Measurements from ENCODE around the gene TNIP2.
"Not testable (repeated sequence)": the region's sequence is repeated elsewhere in the genome, so short reads cannot be mapped to it uniquely, and the experiment has no call there.

TNIP2 gene

GRCh38 chr4:2788532-2789103, 32.5 kb upstream of the TNIP2 start:
- FAIRE-seq (peak; percentile 47), DNase-seq (ENCODE audit: insufficient read length, low spot score) (no peak)
- TF ChIP-seq PAX5 (IDR thresholded peaks at IDR 0.05; ENCODE audit: insufficient read depth, low read length, severe bottlenecking) (no peak), SPI1 (IDR thresholded peaks at IDR 0.05; ENCODE audit: low read depth, low read length) (no peak), TAF1 (IDR thresholded peaks at IDR 0.05; ENCODE audit: low read depth, low read length) (no peak), POLR2AphosphoS5 (IDR thresholded peaks at IDR 0.05; ENCODE audit: low read depth, low read length) (no peak), POLR2A (IDR thresholded peaks at IDR 0.05; ENCODE audit: low read depth, low read length) (no peak), POU2F2 (IDR thresholded peaks at IDR 0.05; ENCODE audit: low read depth, low read length) (no peak)

GRCh38 chr4:2788101-2788500, 32.0 kb upstream of the TNIP2 start:
- TF ChIP-seq PAX5 (IDR thresholded peaks at IDR 0.05; ENCODE audit: insufficient read depth, low read length, severe bottlenecking) (no peak), POLR2AphosphoS5 (IDR thresholded peaks at IDR 0.05; ENCODE audit: low read depth, low read length) (no peak), TAF1 (IDR thresholded peaks at IDR 0.05; ENCODE audit: low read depth, low read length) (no peak), POU2F2 (IDR thresholded peaks at IDR 0.05; ENCODE audit: low read depth, low read length) (no peak), SPI1 (IDR thresholded peaks at IDR 0.05; ENCODE audit: low read depth, low read length) (no peak), POLR2A (IDR thresholded peaks at IDR 0.05; ENCODE audit: low read depth, low read length) (no peak)
- no peak for DNase-seq (ENCODE audit: insufficient read length, low spot score)
- FAIRE-seq = no peak

DNA sequence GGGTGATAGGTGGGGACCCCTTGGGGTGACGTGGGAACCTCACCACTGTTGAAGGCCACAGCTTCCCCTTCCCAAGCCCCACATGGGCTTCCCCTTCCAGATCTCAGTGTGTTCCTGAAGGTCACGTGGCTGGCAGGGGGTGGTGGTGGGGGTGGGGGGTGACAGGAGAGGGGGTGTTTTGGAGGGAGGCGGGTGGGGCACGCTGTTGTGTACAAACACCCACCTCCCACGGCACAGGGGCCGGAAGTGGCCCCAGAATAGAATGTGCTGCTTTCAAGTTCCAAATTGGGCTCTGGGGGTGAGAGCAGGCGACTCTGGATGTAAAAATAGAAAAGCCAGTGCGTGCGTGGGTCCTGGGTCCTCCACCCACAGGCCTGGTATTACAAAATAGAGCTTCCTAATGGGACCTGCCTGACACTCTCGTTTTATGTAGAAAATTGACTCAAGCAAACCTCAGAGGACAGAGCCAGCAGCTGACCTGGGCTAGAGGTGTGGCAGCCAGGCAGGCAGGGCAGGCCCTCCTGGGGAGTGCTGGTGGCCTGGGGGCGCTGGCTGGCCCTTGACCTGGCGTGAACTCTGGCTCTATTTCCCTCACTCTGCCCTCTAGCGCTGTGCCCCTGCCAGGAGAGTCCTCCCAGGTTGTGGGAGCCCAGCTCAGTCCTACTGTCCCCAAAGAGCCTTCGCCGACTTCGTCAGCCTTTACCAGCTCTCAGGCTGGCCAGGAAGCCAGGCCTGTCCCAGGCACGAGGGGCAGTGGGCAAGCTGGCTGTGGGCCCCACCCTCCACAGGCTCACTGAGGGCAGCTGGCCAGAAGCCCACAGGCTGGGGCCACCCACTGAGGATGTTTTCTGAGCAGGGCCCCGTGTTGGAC, 31.3 kb upstream of the TNIP2 start:
- DNase-seq (ENCODE audit: insufficient read length, low spot score) (peak; percentile 80), FAIRE-seq (peak; percentile 96)
- TF ChIP-seq SPI1 (IDR thresholded peaks at IDR 0.05; ENCODE audit: low read depth, low read length) = peak; percentile 24; the same call in 1 of the 2 replicates
- no peak for TF ChIP-seq TAF1 (IDR thresholded peaks at IDR 0.05; ENCODE audit: low read depth, low read length)
- peak; percentile 88 for TF ChIP-seq PAX5 (IDR thresholded peaks at IDR 0.05; ENCODE audit: insufficient read depth, low read length, severe bottlenecking)
- TF ChIP-seq POLR2AphosphoS5 (IDR thresholded peaks at IDR 0.05; ENCODE audit: low read depth, low read length) = no peak
- TF ChIP-seq POLR2A (IDR thresholded peaks at IDR 0.05; ENCODE audit: low read depth, low read length) = no peak
- peak; percentile 83 for TF ChIP-seq POU2F2 (IDR thresholded peaks at IDR 0.05; ENCODE audit: low read depth, low read length)

GRCh38 chr4:2786794-2787229, 30.7 kb upstream of the TNIP2 start:
- FAIRE-seq (no peak), DNase-seq (ENCODE audit: insufficient read length, low spot score) (no peak)
- TF ChIP-seq POLR2AphosphoS5 (IDR thresholded peaks at IDR 0.05; ENCODE audit: low read depth, low read length) (no peak), POLR2A (IDR thresholded peaks at IDR 0.05; ENCODE audit: low read depth, low read length) (no peak), PAX5 (IDR thresholded peaks at IDR 0.05; ENCODE audit: insufficient read depth, low read length, severe bottlenecking) (no peak), TAF1 (IDR thresholded peaks at IDR 0.05; ENCODE audit: low read depth, low read length) (no peak), POU2F2 (IDR thresholded peaks at IDR 0.05; ENCODE audit: low read depth, low read length) (no peak)

- FAIRE-seq = peak; percentile 93
Observed at GRCh38 chr4:2786152-2786671, 30.1 kb upstream of the TNIP2 start.

GRCh38 chr4:2785613-2786012, 29.5 kb upstream of the TNIP2 start:
- TF ChIP-seq POLR2AphosphoS5 (IDR thresholded peaks at IDR 0.05; ENCODE audit: low read depth, low read length) = no peak
- TF ChIP-seq SPI1 (IDR thresholded peaks at IDR 0.05; ENCODE audit: low read depth, low read length) = peak; percentile 87
- FAIRE-seq = peak; percentile 93
- DNase-seq (ENCODE audit: insufficient read length, low spot score) = no peak

More at GRCh38 chr4:2786152-2786671, 30.1 kb upstream of the TNIP2 start:
- no peak for DNase-seq (ENCODE audit: insufficient read length, low spot score)
- TF ChIP-seq POU2F2 (IDR thresholded peaks at IDR 0.05; ENCODE audit: low read depth, low read length) (no peak), SPI1 (IDR thresholded peaks at IDR 0.05; ENCODE audit: low read depth, low read length) (no peak), TAF1 (IDR thresholded peaks at IDR 0.05; ENCODE audit: low read depth, low read length) (no peak), POLR2AphosphoS5 (IDR thresholded peaks at IDR 0.05; ENCODE audit: low read depth, low read length) (no peak), POLR2A (IDR thresholded peaks at IDR 0.05; ENCODE audit: low read depth, low read length) (no peak), PAX5 (IDR thresholded peaks at IDR 0.05; ENCODE audit: insufficient read depth, low read length, severe bottlenecking) (no peak)

GRCh38 chr4:2783790-2784189, 27.7 kb upstream of the TNIP2 start:
- DNase-seq (ENCODE audit: insufficient read length, low spot score) (no peak), FAIRE-seq (no peak)
- TF ChIP-seq SPI1 (IDR thresholded peaks at IDR 0.05; ENCODE audit: low read depth, low read length) (no peak), POLR2A (IDR thresholded peaks at IDR 0.05; ENCODE audit: low read depth, low read length) (no peak), POLR2AphosphoS5 (IDR thresholded peaks at IDR 0.05; ENCODE audit: low read depth, low read length) (no peak), POU2F2 (IDR thresholded peaks at IDR 0.05; ENCODE audit: low read depth, low read length) (no peak), PAX5 (IDR thresholded peaks at IDR 0.05; ENCODE audit: insufficient read depth, low read length, severe bottlenecking) (no peak), TAF1 (IDR thresholded peaks at IDR 0.05; ENCODE audit: low read depth, low read length) (no peak)

DNA sequence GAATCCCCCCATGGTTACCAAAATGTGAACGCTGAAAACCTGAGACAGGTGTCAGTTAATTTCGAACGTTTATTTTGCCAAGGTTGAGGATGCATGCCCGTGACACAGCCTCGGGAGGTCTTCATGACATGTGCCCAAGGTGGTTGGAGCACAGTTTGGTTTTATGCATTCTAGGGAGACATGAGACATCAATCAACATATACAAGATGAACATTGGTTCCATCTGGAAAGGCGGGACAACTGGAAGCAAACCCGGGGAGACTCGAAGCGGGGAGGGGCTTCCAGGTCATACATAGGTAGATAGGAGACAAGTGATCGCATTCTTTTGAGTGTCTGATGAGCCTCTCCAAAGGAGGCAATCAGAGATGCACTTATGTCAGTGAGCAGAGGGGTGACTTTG, 25.8 kb upstream of the TNIP2 start:
- TF ChIP-seq TAF1 (IDR thresholded peaks at IDR 0.05; ENCODE audit: low read depth, low read length) = no peak
- no peak for TF ChIP-seq SPI1 (IDR thresholded peaks at IDR 0.05; ENCODE audit: low read depth, low read length)
- no peak for TF ChIP-seq POU2F2 (IDR thresholded peaks at IDR 0.05; ENCODE audit: low read depth, low read length)
- TF ChIP-seq PAX5 (IDR thresholded peaks at IDR 0.05; ENCODE audit: insufficient read depth, low read length, severe bottlenecking) = no peak
- DNase-seq (ENCODE audit: insufficient read length, low spot score) (no peak), FAIRE-seq (no peak)

DNA sequence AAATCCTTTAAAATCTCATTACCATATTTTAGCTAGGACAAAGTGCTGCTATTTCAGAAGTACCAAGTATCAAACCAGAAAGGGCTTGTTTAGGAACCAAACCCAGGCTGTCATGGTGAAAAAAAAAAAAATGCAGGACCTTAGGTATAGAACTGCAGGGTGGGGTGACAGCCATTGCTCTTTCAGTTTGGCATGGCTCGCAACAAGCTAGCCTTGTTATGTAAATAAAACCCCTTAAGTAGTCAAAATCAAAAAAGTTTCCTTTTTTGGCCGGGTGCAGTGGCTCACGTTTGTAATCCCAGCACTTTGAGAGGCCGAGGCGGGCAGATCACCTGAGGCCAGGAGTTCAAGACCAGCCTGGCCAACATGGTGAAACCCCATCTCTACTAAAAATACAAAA, 24.5 kb upstream of the TNIP2 start:
- DNase-seq (ENCODE audit: insufficient read length, low spot score); FAIRE-seq: not testable (repeated sequence)

DNA sequence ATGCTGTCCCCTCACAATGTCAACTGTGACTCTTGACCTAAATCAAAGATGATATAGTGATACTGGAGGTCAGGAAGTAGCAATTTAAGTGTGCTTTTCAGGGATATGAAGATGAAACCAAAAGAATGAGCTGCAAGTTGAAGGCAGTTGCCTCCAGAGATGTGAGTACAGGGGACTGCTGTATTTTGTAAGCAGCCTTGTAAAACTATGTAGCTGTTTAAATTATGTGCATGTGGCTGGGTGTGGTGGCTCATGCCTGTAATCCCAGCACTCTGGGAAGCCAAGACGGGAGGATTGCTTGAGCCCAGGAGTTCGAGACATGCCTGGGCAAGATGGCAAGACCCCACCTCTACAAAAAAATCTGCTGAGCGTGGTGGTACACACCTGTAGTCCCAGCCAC, 15.1 kb upstream of the TNIP2 start:
- TF ChIP-seq POLR2AphosphoS5 (IDR thresholded peaks at IDR 0.05; ENCODE audit: low read depth, low read length) = no peak
- no peak for TF ChIP-seq TAF1 (IDR thresholded peaks at IDR 0.05; ENCODE audit: low read depth, low read length)
- no peak for TF ChIP-seq SPI1 (IDR thresholded peaks at IDR 0.05; ENCODE audit: low read depth, low read length)
- TF ChIP-seq POU2F2 (IDR thresholded peaks at IDR 0.05; ENCODE audit: low read depth, low read length) = no peak
- no peak for TF ChIP-seq PAX5 (IDR thresholded peaks at IDR 0.05; ENCODE audit: insufficient read depth, low read length, severe bottlenecking)
- TF ChIP-seq POLR2A (IDR thresholded peaks at IDR 0.05; ENCODE audit: low read depth, low read length) = no peak
- FAIRE-seq = peak; percentile 79
- DNase-seq (ENCODE audit: insufficient read length, low spot score) = no peak

Measured in GM12891 (cell line).